Stimulated activated CD8-positive, alpha-beta memory T cell treated with anti-CD3 and anti-CD28 coated beads, Interleukin-4, amount 100 ng/mL, for 24 hours (primary cell): ENCODE data around the gene CRLF3.
"Not testable (repeated sequence)": the region's sequence is repeated elsewhere in the genome, so short reads cannot be mapped to it uniquely, and the experiment has no call there.

Experiments
- DNase-seq: peaks from one replicate; pipeline ENCODE4 v3.0.0-alpha.2; 2020; ENCODE audit warnings: low read depth

Gene CRLF3

DNA sequence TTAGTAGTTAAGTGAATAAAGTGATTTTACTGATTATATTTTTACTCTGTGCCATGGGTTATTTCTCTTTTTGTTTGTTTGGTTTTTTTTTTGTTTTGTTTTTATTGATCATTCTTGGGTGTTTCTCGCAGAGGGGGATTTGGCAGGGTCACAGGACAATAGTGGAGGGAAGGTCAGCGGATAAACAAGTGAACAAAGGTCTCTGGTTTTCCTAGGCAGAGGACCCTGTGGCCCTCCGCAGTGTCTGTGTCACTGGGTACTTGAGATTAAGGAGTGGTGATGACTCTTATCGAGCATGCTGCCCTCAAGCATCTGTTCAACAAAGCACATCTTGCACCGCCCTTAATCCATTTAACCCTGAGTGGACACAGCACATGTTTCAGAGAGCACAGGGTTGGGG lies 88.8 kb downstream of the CRLF3 start:
- not testable (repeated sequence) for DNase-seq

DNA sequence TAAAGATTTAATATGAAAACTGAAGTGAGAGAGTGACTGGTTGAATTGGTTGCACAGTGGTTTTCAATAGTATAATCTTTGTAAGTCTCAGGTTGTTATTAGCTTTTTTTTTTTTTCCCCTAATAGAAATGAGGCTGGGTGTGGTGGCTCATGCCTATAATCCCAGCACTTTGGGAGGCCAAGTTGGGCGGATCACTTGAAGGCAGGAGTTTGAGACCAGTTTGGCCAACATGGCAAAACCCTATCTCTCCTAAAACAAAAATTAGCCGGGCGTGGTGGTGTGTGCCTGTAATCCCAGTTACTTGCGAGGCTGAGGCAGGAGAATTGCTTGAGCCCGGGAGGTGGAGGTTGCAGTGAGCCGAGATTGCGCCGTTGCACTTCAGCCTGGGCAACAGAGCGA lies 89.3 kb downstream of the CRLF3 start:
- DNase-seq, result not testable (repeated sequence)

DNA sequence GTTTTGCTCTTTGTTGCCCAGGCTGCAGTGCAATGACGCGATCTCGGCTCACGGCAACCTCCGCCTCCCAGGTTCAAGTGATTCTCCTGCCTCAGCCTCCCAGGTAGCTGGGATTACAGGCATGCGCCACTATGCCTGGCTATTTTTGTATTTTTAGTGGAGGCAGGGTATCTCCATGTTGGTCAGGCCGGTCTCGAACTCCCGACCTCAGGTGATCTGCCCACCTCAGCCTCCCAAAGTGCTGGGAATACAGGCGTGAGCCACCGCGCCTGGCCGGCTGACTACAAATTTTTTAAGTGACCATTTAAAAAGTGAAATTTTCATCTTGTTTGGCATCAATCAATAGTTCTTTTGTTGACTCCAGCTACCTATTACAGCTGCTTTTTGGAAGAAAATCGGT lies 90.3 kb downstream of the CRLF3 start:
- not testable (repeated sequence) for DNase-seq
